Cardiac muscle cell (in vitro differentiated cells and primary cell): ENCODE data around the gene JKAMP. TPM values are rescaled to one million over a fixed set of nuclear protein-coding genes. Genes with fewer than 3 reads are reported as not detected.

Experiments used
- DNase-seq, 2 donors: peaks; one replicate each; pipeline versions ENCODE4 v3.0.0 to v3.0.0-alpha.2; 2010 to 2017; ENCODE audit warnings: low read depth in 1 of 2, low spot score in 1 of 2
- H3K27ac ChIP-seq: fragments of 200-600 bp; sonication (generic); 2 replicates; pipeline ENCODE4 v1.5.1; 2016
- H3K27me3 ChIP-seq: fragments of 200-600 bp; sonication (generic); 2 replicates; pipeline ENCODE4 v1.6.0; 2016; ENCODE audit warnings: control low read depth
- H3K36me3 ChIP-seq: fragments of 200-600 bp; sonication (generic); 2 replicates; pipeline ENCODE4 v1.5.1; 2016; ENCODE audit warnings: control low read depth
- H3K4me1 ChIP-seq: fragments of 200-600 bp; sonication (generic); 2 replicates; pipeline ENCODE4 v1.8.1; 2017; ENCODE audit warnings: low read depth, mild to moderate bottlenecking, mixed run types
- H3K4me3 ChIP-seq: fragments of 200-600 bp; sonication (generic); 2 replicates; pipeline ENCODE4 v1.5.1; 2016; ENCODE audit warnings: mild to moderate bottlenecking
- H3K9me3 ChIP-seq: fragments of 200-600 bp; sonication (generic); 2 replicates; pipeline ENCODE4 v1.5.1; 2017; ENCODE audit warnings: low read depth, mild to moderate bottlenecking, control low read depth
- polyA plus RNA-seq: library from polyadenylated mRNA; unstranded; fragments of >200 nt; fragmentation: Nextera tagmentation; extraction: Ambion mirVana; gene quantifications from 2 replicates; pipeline ENCODE4 v1.2.1, GENCODE V29; 2016
- total RNA-seq: library from RNA; depleted of rRNA; stranded (reverse); fragments of >200 nt; gene quantifications from 2 replicates; pipeline ENCODE4 v1.2.3, GENCODE V29; 2016
- TF ChIP-seq, protein P1 (sequence below): IDR thresholded peaks from 2 replicates; pipeline ENCODE4 v1.5.1; 2012; ENCODE audit warnings: low read depth, mild to moderate bottlenecking, low read length

Gene JKAMP
- total and polyA plus RNA-seq, 2 experiments from 2014 or later: 52.0 to 77.3 TPM

- Histone ChIP-seq H3K9me3 (no peaks in the 10 kb centered on the region), H3K4me1 (peaks cover 4% of the 10 kb centered on the region), H3K4me3 (no peak overlapping the region), H3K27ac (no peak overlapping the region), H3K27me3 (no peaks in the 10 kb centered on the region), H3K36me3 (no peaks in the 10 kb centered on the region)
- no peak for DNase-seq
- TF ChIP-seq, protein P1, sequence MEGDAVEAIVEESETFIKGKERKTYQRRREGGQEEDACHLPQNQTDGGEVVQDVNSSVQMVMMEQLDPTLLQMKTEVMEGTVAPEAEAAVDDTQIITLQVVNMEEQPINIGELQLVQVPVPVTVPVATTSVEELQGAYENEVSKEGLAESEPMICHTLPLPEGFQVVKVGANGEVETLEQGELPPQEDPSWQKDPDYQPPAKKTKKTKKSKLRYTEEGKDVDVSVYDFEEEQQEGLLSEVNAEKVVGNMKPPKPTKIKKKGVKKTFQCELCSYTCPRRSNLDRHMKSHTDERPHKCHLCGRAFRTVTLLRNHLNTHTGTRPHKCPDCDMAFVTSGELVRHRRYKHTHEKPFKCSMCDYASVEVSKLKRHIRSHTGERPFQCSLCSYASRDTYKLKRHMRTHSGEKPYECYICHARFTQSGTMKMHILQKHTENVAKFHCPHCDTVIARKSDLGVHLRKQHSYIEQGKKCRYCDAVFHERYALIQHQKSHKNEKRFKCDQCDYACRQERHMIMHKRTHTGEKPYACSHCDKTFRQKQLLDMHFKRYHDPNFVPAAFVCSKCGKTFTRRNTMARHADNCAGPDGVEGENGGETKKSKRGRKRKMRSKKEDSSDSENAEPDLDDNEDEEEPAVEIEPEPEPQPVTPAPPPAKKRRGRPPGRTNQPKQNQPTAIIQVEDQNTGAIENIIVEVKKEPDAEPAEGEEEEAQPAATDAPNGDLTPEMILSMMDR: no peak
These were observed 46.0 kb downstream of the JKAMP start for GRCh38 chr14:59530349-59530748.

DNA sequence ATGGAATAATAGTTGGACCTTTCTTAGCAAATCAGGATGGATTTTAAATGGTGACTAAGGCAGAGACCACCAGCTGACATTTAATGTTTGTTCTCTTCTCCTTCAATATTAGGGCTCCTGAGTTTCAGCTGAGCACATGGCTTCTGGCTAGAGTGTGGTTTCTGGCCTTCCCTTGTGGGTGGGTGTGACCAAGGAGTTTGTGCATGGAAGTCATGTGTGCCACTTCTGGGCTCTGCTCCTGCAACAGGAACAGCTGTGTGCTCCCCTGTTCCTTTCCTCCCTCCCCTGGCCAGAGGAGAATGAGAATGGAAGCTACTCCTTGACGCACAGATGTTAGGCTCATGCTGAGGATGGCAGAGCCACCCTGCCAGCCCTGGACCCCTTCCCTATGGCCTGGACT, 48.1 kb downstream of the JKAMP start:
- Histone ChIP-seq H3K36me3 (no peaks in the 10 kb centered on the region), H3K27me3 (no peaks in the 10 kb centered on the region), H3K4me3 (no peak overlapping the region), H3K9me3 (no peaks in the 10 kb centered on the region), H3K27ac (no peak overlapping the region), H3K4me1 (peaks cover 4% of the 10 kb centered on the region)
- no peak for DNase-seq
- TF ChIP-seq, protein P1: no peak

GRCh38 chr14:59534361-59534987, 50.2 kb downstream of the JKAMP start:
- TF ChIP-seq, protein P1: no peak
- Histone ChIP-seq H3K4me1 (peaks cover 4% of the 10 kb centered on the region), H3K27me3 (no peaks in the 10 kb centered on the region), H3K27ac (no peak overlapping the region), H3K9me3 (no peaks in the 10 kb centered on the region), H3K4me3 (no peak overlapping the region), H3K36me3 (no peaks in the 10 kb centered on the region)
- DNase-seq: no peak

DNA sequence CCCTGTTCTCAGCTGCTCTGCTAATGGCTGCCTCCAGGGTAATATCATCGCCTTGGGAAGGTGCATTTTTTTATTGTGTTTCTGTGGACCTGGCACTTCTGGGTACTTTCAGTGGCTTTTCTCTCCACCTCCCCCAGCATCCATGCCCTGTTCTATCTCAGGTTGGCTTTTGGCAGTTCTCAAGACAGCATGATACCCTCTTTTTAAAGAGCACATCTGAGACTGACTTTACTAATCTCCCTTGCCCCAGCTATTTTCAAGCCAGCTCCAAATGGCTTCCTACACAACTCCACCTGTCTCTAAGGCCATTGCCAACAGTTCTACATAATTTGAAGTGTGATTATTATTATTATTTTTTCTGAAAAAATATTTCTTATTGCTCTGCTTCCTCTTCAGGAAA, 53.2 kb downstream of the JKAMP start:
- Histone ChIP-seq H3K27ac (no peak overlapping the region), H3K27me3 (no peaks in the 10 kb centered on the region), H3K4me3 (no peak overlapping the region), H3K4me1 (peaks cover 4% of the 10 kb centered on the region), H3K9me3 (no peaks in the 10 kb centered on the region), H3K36me3 (no peaks in the 10 kb centered on the region)
- no peak for DNase-seq
- TF ChIP-seq, protein P1: no peak

DNA sequence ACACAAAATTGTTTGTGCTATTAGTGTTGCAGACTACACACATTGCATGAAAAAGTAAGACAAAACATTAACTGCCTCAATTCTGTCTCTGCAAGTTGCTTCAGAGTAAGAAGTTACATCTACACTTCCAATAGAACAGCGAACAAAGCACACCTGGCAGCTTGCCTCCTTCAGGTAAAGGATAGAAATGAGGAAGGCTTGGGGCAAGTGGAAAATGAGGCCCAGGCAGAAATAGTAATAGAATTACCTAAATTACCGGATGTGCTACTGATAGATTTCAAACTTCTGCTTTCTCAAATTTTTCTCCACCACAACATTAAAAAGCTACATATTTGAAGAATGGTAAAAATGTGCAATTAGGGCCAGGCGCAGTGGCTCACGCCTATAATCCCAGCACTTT, 54.6 kb downstream of the JKAMP start:
- no peak overlapping the region for H3K4me3 ChIP-seq
- H3K27ac ChIP-seq: no peak overlapping the region
- no peaks in the 10 kb centered on the region for H3K27me3 ChIP-seq
- TF ChIP-seq, protein P1: no peak
- H3K9me3 ChIP-seq: no peaks in the 10 kb centered on the region
- no peaks in the 10 kb centered on the region for H3K36me3 ChIP-seq
- DNase-seq: no peak
- H3K4me1 ChIP-seq: peaks cover 4% of the 10 kb centered on the region
